HepG2 (cell line): ENCODE data around the gene STX4. TPM values are rescaled to one million over a fixed set of nuclear protein-coding genes. Genes with fewer than 3 reads are reported as not detected.

Source experiments
- ATAC-seq: fragments of 200-7000 bp; cut with Tn5 transposase; 3 replicates; pipeline ENCODE4 v1.9.1; 2020; ENCODE audit warnings: mild to moderate bottlenecking, moderate library complexity
- BruUV-seq: library from RNA; stranded (reverse); fragments of 400-500 nt; replicated peaks from 2 replicates; lab custom pipeline; 2021; lab: Mats Ljungman, UMichigan
- CTCF ChIA-PET: fragments of 300-600 bp; formaldehyde crosslinking; extraction: SDS; loops from one replicate; lab custom pipeline; 2021; ENCODE audit warnings: low total read pairs, inconsistent platforms, low intra/inter-chr PET ratio; lab: Yijun Ruan, JAX
- POLR2A ChIA-PET: fragments of 350-600 bp; sonication (Branson Sonifier 250); formaldehyde crosslinking; loops from one replicate; lab custom pipeline; 2020; ENCODE audit warnings: antibody characterized with exemption, inconsistent platforms; lab: Yijun Ruan, JAX
- DNase-seq: peaks from one replicate; pipeline ENCODE4 v3.0.0-alpha.2; 2015; ENCODE audit warnings: low spot score
- FAIRE-seq: peaks from 3 replicates; lab custom pipeline; 2011; peaks lifted over from hg19 to GRCh38; lab: Jason Lieb, UNC
- H2AFZ ChIP-seq: one replicate; pipeline ENCODE4 v1.6.1; 2011; ENCODE audit warnings: low read length, inconsistent platforms
- H3K27ac ChIP-seq: fragments of 300-600 bp; 3 replicates; pipeline ENCODE4 v1.8.0; 2011; ENCODE audit warnings: mixed run types, mild to moderate bottlenecking, mixed read lengths, low read length, inconsistent platforms; ENCODE audit not compliant: insufficient read depth; ENCODE audit errors: extremely low read length
- H3K27me3 ChIP-seq, 2 experiments: fragments of 200-600 bp in 1 of 2; 2 replicates in 1 of 2; 3 replicates in 1 of 2; pipeline versions ENCODE4 v1.6.0 to v1.8.0; 2011; ENCODE audit warnings: low read length in 2 of 2, mild to moderate bottlenecking in 2 of 2, moderate library complexity in 2 of 2, inconsistent platforms in 1 of 2; ENCODE audit not compliant: insufficient read depth in 2 of 2, control insufficient read depth in 1 of 2
- H3K36me3 ChIP-seq, 2 experiments: fragments of 200-600 bp in 1 of 2; replicated peaks in 1 of 2; 2 replicates in 1 of 2; 3 replicates in 1 of 2; pipeline versions ENCODE4 v1.5.1 to v1.8.0; 2011; ENCODE audit warnings: low read length in 2 of 2, inconsistent platforms in 1 of 2; ENCODE audit not compliant: insufficient read depth in 2 of 2, control insufficient read depth in 1 of 2
- H3K4me1 ChIP-seq: 2 replicates; pipeline ENCODE4 v1.5.1; 2012; ENCODE audit warnings: low read length, inconsistent platforms; ENCODE audit not compliant: insufficient read depth
- H3K4me2 ChIP-seq: 2 replicates; pipeline ENCODE4 v1.6.0; 2011; ENCODE audit warnings: low read depth, low read length, inconsistent platforms
- H3K4me3 ChIP-seq, 3 experiments: fragments of 200-600 bp in 1 of 3; sonication (generic), shearing (Covaris generic) in 1 of 3; replicated peaks in 1 of 3; 2 replicates each; pipeline ENCODE4 v1.5.1; 2011 to 2016; ENCODE audit warnings: low read length in 3 of 3, inconsistent platforms in 2 of 3, low read depth in 2 of 3, mild to moderate bottlenecking in 2 of 3, control low read depth in 1 of 3, mixed read lengths in 1 of 3; ENCODE audit not compliant: insufficient read depth in 1 of 3
- H3K79me2 ChIP-seq: one replicate; pipeline ENCODE4 v1.6.1; 2011; ENCODE audit warnings: low read length, inconsistent platforms; ENCODE audit not compliant: insufficient read depth
- H3K9ac ChIP-seq: 2 replicates; pipeline ENCODE4 v1.6.0; 2011; ENCODE audit warnings: mild to moderate bottlenecking, low read depth, low read length, inconsistent platforms; ENCODE audit not compliant: insufficient read depth
- H3K9me3 ChIP-seq: 2 replicates; pipeline ENCODE4 v1.5.1; 2012; ENCODE audit warnings: mild to moderate bottlenecking, low read length
- H4K20me1 ChIP-seq: 2 replicates; pipeline ENCODE4 v1.6.0; 2011; ENCODE audit warnings: inconsistent platforms, mild to moderate bottlenecking, low read length, moderate library complexity; ENCODE audit not compliant: insufficient read depth
- AGO1 ChIP-seq: fragments of 200-400 bp; formaldehyde crosslinking; IDR thresholded peaks from 2 replicates; pipeline ENCODE4 v1.6.1; 2017; ENCODE audit warnings: mild to moderate bottlenecking, low read depth, low read length, moderate library complexity; ENCODE audit not compliant: poor library complexity, severe bottlenecking
- FOXP1 ChIP-seq, 2 experiments: fragments of 450-650 bp in 1 of 2; IDR thresholded peaks; 2 replicates each; pipeline ENCODE4 v1.6.1; 2017 to 2018; ENCODE audit warnings: antibody characterized with exemption in 1 of 2
- HINFP ChIP-seq: sonication (generic); formaldehyde crosslinking; IDR thresholded peaks from 2 replicates; pipeline ENCODE4 v1.4.0; 2020; ENCODE audit warnings: low read depth, mild to moderate bottlenecking, missing genetic modification reagents
- IKZF1 ChIP-seq: fragments of 450-650 bp; IDR thresholded peaks from 2 replicates; pipeline ENCODE4 v1.7.1; 2016
- JUNB ChIP-seq: sonication (generic); formaldehyde crosslinking; IDR thresholded peaks from 2 replicates; pipeline ENCODE4 v1.8.0; 2022; ENCODE audit warnings: missing genetic modification reagents, mild to moderate bottlenecking, borderline replicate concordance
- KLF12 ChIP-seq: sonication (generic); formaldehyde crosslinking; IDR thresholded peaks from 2 replicates; pipeline ENCODE4 v1.4.0; 2020; ENCODE audit warnings: missing genetic modification reagents, borderline replicate concordance
- NKX3-1 ChIP-seq: sonication (generic); formaldehyde crosslinking; IDR thresholded peaks from 2 replicates; pipeline ENCODE4 v1.5.0; 2020; ENCODE audit warnings: missing genetic modification reagents
- PCBP2 ChIP-seq: fragments of 200-400 bp; formaldehyde crosslinking; optimal IDR thresholded peaks from 2 replicates; pipeline ENCODE3; 2018; ENCODE audit warnings: low read length, low read depth; ENCODE audit not compliant: poor library complexity, severe bottlenecking
- SNRNP70 ChIP-seq: fragments of 200-400 bp; formaldehyde crosslinking; IDR thresholded peaks from 2 replicates; pipeline ENCODE4 v1.6.1; 2017; ENCODE audit warnings: mild to moderate bottlenecking, low read depth, low read length, moderate library complexity
- TBX2 ChIP-seq: sonication (generic); formaldehyde crosslinking; IDR thresholded peaks from 2 replicates; pipeline ENCODE4 v1.5.0; 2020; ENCODE audit warnings: missing genetic modification reagents, mild to moderate bottlenecking, borderline replicate concordance
- ZMAT5 ChIP-seq: sonication (generic); formaldehyde crosslinking; IDR thresholded peaks from 2 replicates; pipeline ENCODE4 v1.5.0; 2020; ENCODE audit warnings: mild to moderate bottlenecking, low read depth, missing genetic modification reagents, borderline replicate concordance
- ZNF597 ChIP-seq: sonication (generic); formaldehyde crosslinking; IDR thresholded peaks from 2 replicates; pipeline ENCODE4 v1.5.0; 2020; ENCODE audit warnings: missing genetic modification reagents
- ZNF709 ChIP-seq: sonication (generic); formaldehyde crosslinking; IDR thresholded peaks from 2 replicates; pipeline ENCODE4 v1.5.0; 2020; ENCODE audit warnings: mild to moderate bottlenecking, missing genetic modification reagents
- ZNF710 ChIP-seq: sonication (generic); formaldehyde crosslinking; IDR thresholded peaks from 2 replicates; pipeline ENCODE4 v1.5.0; 2020; ENCODE audit warnings: mild to moderate bottlenecking, missing genetic modification reagents, borderline replicate concordance
- ZNF740 ChIP-seq: sonication (generic); formaldehyde crosslinking; IDR thresholded peaks from 2 replicates; pipeline ENCODE4 v1.4.0; 2020; ENCODE audit warnings: missing genetic modification reagents
- ZNF780A ChIP-seq: sonication (generic); formaldehyde crosslinking; IDR thresholded peaks from 2 replicates; pipeline ENCODE4 v1.8.0; 2022; ENCODE audit warnings: mild to moderate bottlenecking, missing genetic modification reagents, moderate library complexity
- ZSCAN29 ChIP-seq: sonication (generic); formaldehyde crosslinking; conservative IDR thresholded peaks from 2 replicates; pipeline ENCODE4 v1.4.0; 2020; ENCODE audit warnings: mild to moderate bottlenecking, missing genetic modification reagents
- WGBS: methylation state at CpG from one replicate; pipeline ENCODE4 v1.1.6; 2017; ENCODE audit warnings: low lambda C conversion rate; 5-methylcytosine and 5-hydroxymethylcytosine counted together
- in situ Hi-C: cut with HindIII; loops from 2 replicates; pipeline ENCODE4 v1.10.0; 2017; ENCODE audit warnings: low pct_unique_long_range_greater_than_20kb; ENCODE audit not compliant: extremely low pct_ligation_motif_present
- intact Hi-C: fragments of 100-400 bp; cut with micrococcal nuclease; formaldehyde crosslinking; loops from one replicate; pipeline ENCODE4 v1.10.0; 2022; ENCODE audit not compliant: unreplicated experiment
- polyA plus RNA-seq, 8 experiments: library from polyadenylated mRNA; depleted of rRNA in 3 of 8; stranded (reverse) in 7 of 8; unstranded in 1 of 8; fragments of >200 nt; fragmentation: Illumina TruSeq in 4 of 8; extraction: Trizol in 4 of 8; gene quantifications; 2 replicates each; pipeline versions ENCODE4 v1.2.1 to v1.2.3, GENCODE V29; 2011 to 2016; ENCODE audit warnings: low read depth in 4 of 8, missing spikeins in 1 of 8, mixed read lengths in 1 of 8; ENCODE audit not compliant: insufficient read depth in 1 of 8
- total RNA-seq, 5 experiments: library from RNA; depleted of rRNA; stranded (reverse); fragments of >200 nt; fragmentation: Illumina TruSeq; extraction: Trizol; gene quantifications; 2 replicates each; pipeline ENCODE4 v1.2.3, GENCODE V29; 2016; ENCODE audit warnings: low read depth in 1 of 5

STX4 gene
- total and polyA plus RNA-seq, 2 of the 13 experiments (the other 11 are each of a cell fraction or from before 2014, with no cell fraction given), result 29.2 to 34.6 TPM

- Histone ChIP-seq H3K4me2 (peak overlapping the region; percentile 88), H3K9me3 (no peaks in the 10 kb centered on the region), H3K4me1 (peaks cover 20% of the 10 kb centered on the region), H2AFZ (no peak overlapping the region), H3K79me2 (no peaks in the 10 kb centered on the region), H3K9ac (peak overlapping the region; percentile 52), H3K27ac (peak overlapping the region; percentile 49), H3K36me3 (peaks cover 7 to 36% of the 10 kb centered on the region in 2 experiments; a peak in 4 of 5 replicates), H3K4me3 (peak overlapping the region; percentile 41 to 72 (median 54)), H4K20me1 (no peaks in the 10 kb centered on the region), H3K27me3 (no peaks in the 10 kb centered on the region)
- intact Hi-C loops, result loop anchor here (1.0 to 10.0 kb wide), 7 partner anchors 11 to 879 kb away; no protein-coding TSS in a partner anchor
- POLR2A ChIA-PET, result interaction anchor here (0.6 to 3.7 kb wide), 29 partner anchors 10 to 887 kb away, joined by 3 to 81 read pairs (median 4); partner anchors contain the start of genes FUS, KAT8, PHKG2 and STX4
- DNase-seq (peak; percentile 86), ATAC-seq (peak; percentile 88), FAIRE-seq (peak; percentile 74)
- TSS peak; percentile 25 for BruUV-seq
- in situ Hi-C loops, result loop anchor here (5.0 to 25.0 kb wide), 2 partner anchors 87 to 727 kb away; partner anchors contain the start of genes ZNF646 and ZNF668
- CTCF ChIA-PET, result interaction anchor here (0.7 to 2.5 kb wide), 13 partner anchors 16 to 883 kb away, joined by 3 to 29 read pairs (median 5); partner anchors contain the start of genes STX1B, STX4, VKORC1 and ZNF646
- WGBS, result 5% methylated on average over 14 of the region's 20 CpGs
- peak; percentile 71; the same call in 1 of the 2 replicates for TF ChIP-seq TBX2 (CRISPR knock-in tag)
- 0 out of 2 replicates have a peak, but pooled peaks have one; percentile 40 for TF ChIP-seq ZNF740 (CRISPR knock-in tag)
- TF ChIP-seq ZNF710 (CRISPR knock-in tag), result peak; percentile 87
- TF ChIP-seq ZMAT5, result no peak
- TF ChIP-seq ZNF709 (CRISPR knock-in tag), result no peak
- no peak for TF ChIP-seq IKZF1
- TF ChIP-seq PCBP2, result peak; percentile 73
- peak; percentile 82 for TF ChIP-seq ZSCAN29 (CRISPR knock-in tag)
- 0 out of 2 replicates have a peak, but pooled peaks have one; percentile 89 for TF ChIP-seq ZNF597 (CRISPR knock-in tag)
- TF ChIP-seq NKX3-1 (CRISPR knock-in tag), result no peak
- TF ChIP-seq JUNB (CRISPR knock-in tag), result 0 out of 2 replicates have a peak, but pooled peaks have one; percentile 60
- TF ChIP-seq HINFP, result peak; percentile 45
- no peak; the same call in 1 of the 2 replicates for TF ChIP-seq KLF12
- no peak for TF ChIP-seq FOXP1 (IDR thresholded peaks at IDR 0.05)
- TF ChIP-seq FOXP1 (CRISPR knock-in tag; IDR thresholded peaks at IDR 0.05), result no peak
- TF ChIP-seq AGO1, result no peak
- TF ChIP-seq SNRNP70, result no peak
- no peak; the same call in 1 of the 2 replicates for TF ChIP-seq ZNF780A (CRISPR knock-in tag)
These were observed 47.8 kb upstream of the STX4 start for GRCh38 chr16:30985401-30986128.
